HEK293 (cell line): ENCODE data around the gene ERI3.

Experiments
- CTCF ChIP-seq: fragments of 450-650 bp; formaldehyde crosslinking; IDR thresholded peaks from 2 replicates; pipeline ENCODE4 v1.5.1; 2016; ENCODE audit warnings: missing biosample characterization, missing genetic modification characterization
- WT1 ChIP-seq: fragments of 450-650 bp; formaldehyde crosslinking; IDR thresholded peaks from 2 replicates; pipeline ENCODE4 v1.5.1; 2016; ENCODE audit warnings: missing biosample characterization, missing genetic modification characterization
- ZBTB26 ChIP-seq: fragments of 450-650 bp; formaldehyde crosslinking; optimal IDR thresholded peaks from 2 replicates; pipeline ENCODE3; 2016; ENCODE audit warnings: missing biosample characterization, mild to moderate bottlenecking, missing genetic modification characterization
- ZBTB49 ChIP-seq: fragments of 450-650 bp; formaldehyde crosslinking; IDR thresholded peaks from 2 replicates; pipeline ENCODE4 v1.5.1; 2016; ENCODE audit warnings: missing biosample characterization, missing genetic modification characterization, low read depth
- ZFP41 ChIP-seq: fragments of 450-650 bp; formaldehyde crosslinking; IDR thresholded peaks from 2 replicates; pipeline ENCODE4 v1.5.1; 2016; ENCODE audit warnings: missing biosample characterization, missing genetic modification characterization, borderline replicate concordance
- ZNF274 ChIP-seq, 2 experiments: fragments of 200-500 bp in 1 of 2; fragments of 450-650 bp in 1 of 2; sonication (Bioruptor generic) in 1 of 2; formaldehyde crosslinking in 1 of 2; IDR thresholded peaks; 2 replicates each; pipeline versions ENCODE4 v1.5.1 to v1.6.1; 2014 to 2016; ENCODE audit warnings: borderline replicate concordance in 1 of 2, inconsistent platforms in 1 of 2, low read length in 1 of 2, missing biosample characterization in 1 of 2, missing genetic modification characterization in 1 of 2
- ZNF311 ChIP-seq: fragments of 450-650 bp; formaldehyde crosslinking; IDR thresholded peaks from 2 replicates; pipeline ENCODE4 v1.5.1; 2017; ENCODE audit warnings: missing biosample characterization, missing genetic modification characterization, borderline replicate concordance
- ZNF530 ChIP-seq: fragments of 450-650 bp; formaldehyde crosslinking; IDR thresholded peaks from 2 replicates; pipeline ENCODE4 v1.5.1; 2016; ENCODE audit warnings: low read depth, missing biosample characterization, missing genetic modification characterization
- ZNF830 ChIP-seq: fragments of 450-650 bp; IDR thresholded peaks from 2 replicates; pipeline ENCODE4 v1.5.0; 2018; ENCODE audit warnings: missing biosample characterization, missing genetic modification characterization, low read depth, mild to moderate bottlenecking, moderate library complexity
- TF ChIP-seq, protein P1 (sequence below): fragments of 450-650 bp; formaldehyde crosslinking; IDR thresholded peaks from 2 replicates; pipeline ENCODE4 v1.5.1; 2016; ENCODE audit warnings: missing biosample characterization, missing genetic modification characterization, borderline replicate concordance
- TF ChIP-seq, protein P2 (sequence below): fragments of 450-650 bp; formaldehyde crosslinking; IDR thresholded peaks from 2 replicates; pipeline ENCODE4 v1.5.1; 2016; ENCODE audit warnings: missing biosample characterization, missing genetic modification characterization, low read depth
- TF ChIP-seq, protein P3 (sequence below): fragments of 450-650 bp; formaldehyde crosslinking; IDR thresholded peaks from 2 replicates; pipeline ENCODE4; 2016; ENCODE audit warnings: missing biosample characterization, missing genetic modification characterization

DNA sequence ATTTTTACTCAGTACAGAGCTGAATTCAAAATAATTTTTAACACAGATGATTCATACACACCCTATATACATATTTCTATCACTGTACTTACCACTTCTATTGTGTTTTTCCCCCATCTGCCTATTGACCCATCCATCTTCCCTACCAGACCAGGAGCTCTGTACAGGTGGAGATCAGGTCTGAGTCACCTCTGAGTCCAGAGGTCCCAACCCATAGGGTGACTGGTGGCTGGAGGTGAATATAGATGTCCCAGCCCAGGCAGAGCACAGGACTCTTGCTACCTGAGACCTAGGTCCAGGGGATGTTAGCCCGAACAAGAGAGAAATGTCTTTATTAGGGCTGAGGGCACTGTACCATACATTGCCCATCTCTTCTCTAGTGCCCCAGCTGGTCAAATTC lies 87.0 kb downstream of the ERI3 start:
- TF ChIP-seq ZBTB49 (tag by site-specific recombination) = no peak
- TF ChIP-seq ZNF311 (tag by site-specific recombination) = no peak
- TF ChIP-seq CTCF (tag by site-specific recombination) = no peak
- TF ChIP-seq, protein P1, sequence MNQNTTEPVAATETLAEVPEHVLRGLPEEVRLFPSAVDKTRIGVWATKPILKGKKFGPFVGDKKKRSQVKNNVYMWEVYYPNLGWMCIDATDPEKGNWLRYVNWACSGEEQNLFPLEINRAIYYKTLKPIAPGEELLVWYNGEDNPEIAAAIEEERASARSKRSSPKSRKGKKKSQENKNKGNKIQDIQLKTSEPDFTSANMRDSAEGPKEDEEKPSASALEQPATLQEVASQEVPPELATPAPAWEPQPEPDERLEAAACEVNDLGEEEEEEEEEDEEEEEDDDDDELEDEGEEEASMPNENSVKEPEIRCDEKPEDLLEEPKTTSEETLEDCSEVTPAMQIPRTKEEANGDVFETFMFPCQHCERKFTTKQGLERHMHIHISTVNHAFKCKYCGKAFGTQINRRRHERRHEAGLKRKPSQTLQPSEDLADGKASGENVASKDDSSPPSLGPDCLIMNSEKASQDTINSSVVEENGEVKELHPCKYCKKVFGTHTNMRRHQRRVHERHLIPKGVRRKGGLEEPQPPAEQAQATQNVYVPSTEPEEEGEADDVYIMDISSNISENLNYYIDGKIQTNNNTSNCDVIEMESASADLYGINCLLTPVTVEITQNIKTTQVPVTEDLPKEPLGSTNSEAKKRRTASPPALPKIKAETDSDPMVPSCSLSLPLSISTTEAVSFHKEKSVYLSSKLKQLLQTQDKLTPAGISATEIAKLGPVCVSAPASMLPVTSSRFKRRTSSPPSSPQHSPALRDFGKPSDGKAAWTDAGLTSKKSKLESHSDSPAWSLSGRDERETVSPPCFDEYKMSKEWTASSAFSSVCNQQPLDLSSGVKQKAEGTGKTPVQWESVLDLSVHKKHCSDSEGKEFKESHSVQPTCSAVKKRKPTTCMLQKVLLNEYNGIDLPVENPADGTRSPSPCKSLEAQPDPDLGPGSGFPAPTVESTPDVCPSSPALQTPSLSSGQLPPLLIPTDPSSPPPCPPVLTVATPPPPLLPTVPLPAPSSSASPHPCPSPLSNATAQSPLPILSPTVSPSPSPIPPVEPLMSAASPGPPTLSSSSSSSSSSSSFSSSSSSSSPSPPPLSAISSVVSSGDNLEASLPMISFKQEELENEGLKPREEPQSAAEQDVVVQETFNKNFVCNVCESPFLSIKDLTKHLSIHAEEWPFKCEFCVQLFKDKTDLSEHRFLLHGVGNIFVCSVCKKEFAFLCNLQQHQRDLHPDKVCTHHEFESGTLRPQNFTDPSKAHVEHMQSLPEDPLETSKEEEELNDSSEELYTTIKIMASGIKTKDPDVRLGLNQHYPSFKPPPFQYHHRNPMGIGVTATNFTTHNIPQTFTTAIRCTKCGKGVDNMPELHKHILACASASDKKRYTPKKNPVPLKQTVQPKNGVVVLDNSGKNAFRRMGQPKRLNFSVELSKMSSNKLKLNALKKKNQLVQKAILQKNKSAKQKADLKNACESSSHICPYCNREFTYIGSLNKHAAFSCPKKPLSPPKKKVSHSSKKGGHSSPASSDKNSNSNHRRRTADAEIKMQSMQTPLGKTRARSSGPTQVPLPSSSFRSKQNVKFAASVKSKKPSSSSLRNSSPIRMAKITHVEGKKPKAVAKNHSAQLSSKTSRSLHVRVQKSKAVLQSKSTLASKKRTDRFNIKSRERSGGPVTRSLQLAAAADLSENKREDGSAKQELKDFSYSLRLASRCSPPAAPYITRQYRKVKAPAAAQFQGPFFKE (tag by site-specific recombination) = no peak
- TF ChIP-seq ZFP41 = no peak
- TF ChIP-seq, protein P2, sequence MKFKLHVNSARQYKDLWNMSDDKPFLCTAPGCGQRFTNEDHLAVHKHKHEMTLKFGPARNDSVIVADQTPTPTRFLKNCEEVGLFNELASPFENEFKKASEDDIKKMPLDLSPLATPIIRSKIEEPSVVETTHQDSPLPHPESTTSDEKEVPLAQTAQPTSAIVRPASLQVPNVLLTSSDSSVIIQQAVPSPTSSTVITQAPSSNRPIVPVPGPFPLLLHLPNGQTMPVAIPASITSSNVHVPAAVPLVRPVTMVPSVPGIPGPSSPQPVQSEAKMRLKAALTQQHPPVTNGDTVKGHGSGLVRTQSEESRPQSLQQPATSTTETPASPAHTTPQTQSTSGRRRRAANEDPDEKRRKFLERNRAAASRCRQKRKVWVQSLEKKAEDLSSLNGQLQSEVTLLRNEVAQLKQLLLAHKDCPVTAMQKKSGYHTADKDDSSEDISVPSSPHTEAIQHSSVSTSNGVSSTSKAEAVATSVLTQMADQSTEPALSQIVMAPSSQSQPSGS (tag by site-specific recombination) = no peak
- TF ChIP-seq WT1 (tag by site-specific recombination) = no peak
- no peak for TF ChIP-seq ZNF274 (IDR thresholded peaks at IDR 0.05; ENCODE audit: low read length)
- TF ChIP-seq ZNF274 (tag by site-specific recombination; IDR thresholded peaks at IDR 0.05; ENCODE audit: borderline replicate concordance) = no peak
- no peak for TF ChIP-seq ZNF530 (tag by site-specific recombination)
- TF ChIP-seq ZNF830 = no peak
- TF ChIP-seq ZBTB26 (tag by site-specific recombination) = no peak
- TF ChIP-seq, protein P3, sequence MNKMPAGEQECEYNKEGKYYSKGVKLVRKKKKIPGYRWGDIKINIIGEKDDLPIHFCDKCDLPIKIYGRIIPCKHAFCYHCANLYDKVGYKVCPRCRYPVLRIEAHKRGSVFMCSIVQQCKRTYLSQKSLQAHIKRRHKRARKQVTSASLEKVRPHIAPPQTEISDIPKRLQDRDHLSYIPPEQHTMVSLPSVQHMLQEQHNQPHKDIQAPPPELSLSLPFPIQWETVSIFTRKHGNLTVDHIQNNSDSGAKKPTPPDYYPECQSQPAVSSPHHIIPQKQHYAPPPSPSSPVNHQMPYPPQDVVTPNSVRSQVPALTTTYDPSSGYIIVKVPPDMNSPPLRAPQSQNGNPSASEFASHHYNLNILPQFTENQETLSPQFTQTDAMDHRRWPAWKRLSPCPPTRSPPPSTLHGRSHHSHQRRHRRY (tag by site-specific recombination) = no peak
